GM11168 (cell line): Measurements from ENCODE around the gene HPGD.

Experiments used
- in situ Hi-C: fragments of 300-500 bp; cut with MboI; formaldehyde crosslinking; loops from one replicate; pipeline ENCODE4 v1.12.0; 2022; ENCODE audit warnings: low sequenced_read_pairs; ENCODE audit not compliant: unreplicated experiment

Gene HPGD

DNA sequence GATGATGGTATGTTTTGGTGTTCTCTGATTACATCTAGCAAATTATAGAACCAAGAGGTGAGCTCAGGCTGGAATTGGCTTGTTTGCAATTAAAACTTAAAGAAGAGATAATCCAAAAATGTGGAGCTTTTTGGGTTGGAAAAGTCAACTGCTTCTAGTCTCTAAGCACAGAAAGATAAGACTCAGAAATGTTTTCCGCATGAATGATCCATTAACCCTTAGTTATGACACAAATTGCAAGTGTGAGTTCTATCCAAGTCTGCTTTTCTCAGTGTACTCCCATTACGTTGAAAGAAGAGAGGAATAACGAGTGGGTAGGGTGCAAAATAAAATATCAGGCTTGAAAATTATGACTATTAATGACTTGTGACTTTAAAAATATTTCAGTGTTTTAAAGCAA lies 38.5 kb downstream of the HPGD start:
- in situ Hi-C loops = no loop called here

DNA sequence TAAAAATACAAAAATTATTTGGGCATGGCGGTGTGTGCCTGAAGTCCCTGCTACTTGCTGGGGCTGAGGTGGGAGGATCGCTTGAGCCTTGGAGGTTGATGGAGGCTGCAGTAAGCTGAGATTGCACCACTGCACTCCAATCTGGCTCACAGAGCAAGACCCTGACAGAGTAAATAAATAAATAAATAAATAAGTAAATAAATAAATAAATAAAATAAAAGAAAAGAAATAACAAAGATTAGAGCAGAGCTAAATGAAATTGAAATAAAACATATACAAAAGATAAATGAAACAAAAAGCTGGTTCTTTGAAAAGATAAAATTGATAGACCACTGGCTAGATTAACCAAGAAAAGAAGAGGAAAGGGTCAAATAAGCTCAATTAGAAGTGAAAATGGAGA lies 43.1 kb downstream of the HPGD start:
- in situ Hi-C loops = no loop called here

DNA sequence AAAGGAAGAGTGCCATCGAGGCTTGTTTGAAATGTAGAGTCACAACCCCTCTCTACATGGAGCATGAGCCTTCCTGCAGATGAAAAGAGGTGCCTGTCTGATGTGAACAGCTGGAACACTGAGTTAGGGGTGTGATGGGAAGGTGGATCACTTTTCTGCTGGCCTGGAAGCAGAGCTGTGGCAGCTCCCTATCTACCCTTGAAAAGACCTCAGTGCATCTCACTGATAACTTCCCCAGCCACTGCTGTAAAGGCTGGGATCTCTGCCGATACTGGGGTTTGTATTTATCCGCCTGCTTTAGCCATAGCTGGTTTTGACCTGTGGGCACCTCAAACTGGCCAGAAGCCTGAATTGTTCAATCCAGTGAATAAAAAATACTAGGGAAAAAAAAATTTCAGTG lies 46.8 kb downstream of the HPGD start:
- in situ Hi-C loops = no loop called here

GRCh38 chr4:174474457-174475075 lies 47.7 kb downstream of the HPGD start:
- in situ Hi-C loops = no loop called here

- in situ Hi-C loops = no loop called here
Observed at GRCh38 chr4:174467107-174467506, 55.2 kb downstream of the HPGD start.

- in situ Hi-C loops = no loop called here
Observed at GRCh38 chr4:174464949-174465348, 57.3 kb downstream of the HPGD start.

DNA sequence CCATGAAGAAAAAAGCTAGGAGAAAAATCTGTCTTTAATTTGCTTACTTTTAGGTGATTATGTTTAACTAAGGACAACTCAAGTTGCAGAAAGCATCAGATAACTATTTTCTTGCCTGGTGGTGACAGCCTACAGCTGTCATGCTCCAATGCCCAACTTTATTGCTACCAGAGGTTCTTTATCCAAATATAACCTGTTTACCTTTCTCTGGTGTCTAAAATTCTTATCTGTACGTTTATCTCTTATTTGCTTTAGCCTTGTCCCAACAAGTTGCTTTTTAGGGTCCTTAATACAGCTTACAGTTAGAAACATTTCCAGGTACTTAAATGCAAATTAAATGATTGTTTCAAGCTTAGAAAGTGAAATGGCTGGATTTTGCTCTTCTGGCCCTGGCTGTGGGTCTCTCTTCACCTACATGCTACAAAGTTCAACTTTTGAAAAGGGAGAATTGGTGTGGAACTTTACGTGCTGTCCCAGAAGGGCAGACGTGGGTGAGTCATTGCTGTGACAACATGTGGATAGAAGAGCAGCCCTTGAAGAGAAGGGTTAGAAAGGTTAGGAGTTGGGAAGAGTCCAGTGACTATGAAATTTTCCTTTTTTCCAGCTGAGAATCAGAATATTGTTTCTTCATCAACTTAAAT lies 60.7 kb downstream of the HPGD start:
- in situ Hi-C loops = no loop called here

DNA sequence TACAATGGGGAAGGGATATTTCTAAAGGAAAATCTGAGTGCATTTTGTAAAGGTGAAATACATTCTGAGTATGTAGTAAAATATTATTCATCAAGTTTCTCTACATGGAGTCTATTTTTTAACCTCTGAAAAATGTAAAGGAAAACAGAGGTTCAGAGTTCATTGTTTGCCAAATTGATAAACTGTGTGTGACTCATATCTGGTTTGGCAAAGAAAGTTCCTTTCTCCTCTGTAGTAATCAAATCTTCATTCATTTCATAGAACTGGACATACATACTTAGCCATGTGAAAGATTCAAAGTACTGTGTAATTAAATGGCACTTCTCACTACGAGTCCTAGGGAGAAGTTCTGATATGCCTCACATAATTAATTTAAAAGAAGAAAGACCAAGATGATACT lies 61.6 kb downstream of the HPGD start:
- in situ Hi-C loops = no loop called here

DNA sequence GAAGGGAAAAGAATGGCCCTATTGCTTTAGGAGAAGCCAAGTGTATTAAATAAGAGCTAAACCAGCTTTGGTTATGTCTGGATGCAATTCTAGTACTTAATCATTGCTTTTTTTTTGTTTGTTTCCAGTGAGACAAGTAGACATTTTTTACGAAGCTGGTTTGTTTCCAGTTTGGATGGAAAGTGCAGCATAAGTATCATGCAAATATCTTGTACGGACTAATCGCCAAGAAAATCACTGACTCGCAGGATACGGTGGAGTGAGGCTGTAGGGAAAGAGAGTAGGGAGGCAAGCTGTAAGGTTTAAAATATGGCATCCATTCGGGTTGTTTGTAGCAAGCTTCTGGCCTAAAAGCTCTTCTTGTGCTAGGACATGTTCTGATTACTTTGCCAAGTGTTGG lies 64.8 kb downstream of the HPGD start:
- in situ Hi-C loops = no loop called here

DNA sequence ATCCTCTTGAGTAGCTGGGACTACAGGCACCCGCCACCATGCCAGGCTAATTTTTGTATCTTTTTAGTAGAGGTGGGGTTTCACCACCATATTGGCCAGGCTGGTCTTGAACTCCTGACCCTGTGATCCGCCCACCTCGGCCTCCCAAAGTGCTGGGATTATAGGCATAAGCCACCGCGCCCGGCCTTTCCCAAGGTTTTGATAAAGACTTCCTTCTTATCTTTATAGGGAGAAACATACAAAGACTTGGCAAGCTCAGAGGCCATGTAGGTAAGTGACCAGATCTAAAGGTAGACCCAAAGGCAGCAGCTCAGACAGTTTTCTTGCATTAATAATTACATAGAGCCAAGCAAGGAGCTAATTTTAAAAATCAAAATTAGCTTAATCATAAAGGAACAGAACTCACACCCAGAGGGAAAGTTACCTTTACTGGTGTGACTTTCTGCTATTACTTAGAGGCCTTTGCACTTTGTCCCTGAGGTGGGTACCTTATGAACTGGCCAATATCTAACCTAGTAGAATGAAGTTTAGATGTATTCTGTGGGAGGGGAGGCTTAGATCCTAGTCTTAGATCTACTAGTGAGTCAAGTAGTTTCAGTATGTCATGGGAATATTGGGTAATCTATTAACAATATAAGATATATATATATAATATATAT lies 67.3 kb downstream of the HPGD start:
- in situ Hi-C loops = no loop called here

DNA sequence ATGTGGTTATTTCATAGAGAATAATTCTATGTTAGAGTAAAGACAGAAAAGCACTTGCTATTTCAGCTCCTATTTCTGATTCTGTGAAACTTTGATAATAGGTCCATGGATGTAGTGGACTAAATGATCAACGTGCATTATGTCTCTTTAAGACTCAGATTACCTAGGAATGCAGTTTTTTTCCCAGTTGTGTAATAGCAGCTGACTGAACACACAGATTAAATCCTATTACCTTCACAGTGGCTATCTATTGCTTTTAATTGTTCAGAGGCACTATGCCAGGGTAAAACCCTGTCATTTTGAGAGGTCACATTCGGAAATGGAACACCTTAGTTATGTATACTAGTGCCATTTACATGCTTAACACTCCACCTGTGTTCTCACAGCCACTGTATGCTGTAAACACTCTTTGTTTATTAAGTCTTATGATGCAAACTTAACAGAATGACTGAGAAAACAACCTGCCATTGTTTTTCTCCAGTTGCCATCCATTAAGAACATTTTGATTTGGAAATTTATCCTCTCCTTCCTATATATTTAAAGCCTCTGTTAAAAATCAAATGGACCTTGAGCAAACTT lies 70.5 kb downstream of the HPGD start:
- in situ Hi-C loops = no loop called here

- in situ Hi-C loops = no loop called here
Observed at GRCh38 chr4:174450786-174451125, 71.5 kb downstream of the HPGD start.

DNA sequence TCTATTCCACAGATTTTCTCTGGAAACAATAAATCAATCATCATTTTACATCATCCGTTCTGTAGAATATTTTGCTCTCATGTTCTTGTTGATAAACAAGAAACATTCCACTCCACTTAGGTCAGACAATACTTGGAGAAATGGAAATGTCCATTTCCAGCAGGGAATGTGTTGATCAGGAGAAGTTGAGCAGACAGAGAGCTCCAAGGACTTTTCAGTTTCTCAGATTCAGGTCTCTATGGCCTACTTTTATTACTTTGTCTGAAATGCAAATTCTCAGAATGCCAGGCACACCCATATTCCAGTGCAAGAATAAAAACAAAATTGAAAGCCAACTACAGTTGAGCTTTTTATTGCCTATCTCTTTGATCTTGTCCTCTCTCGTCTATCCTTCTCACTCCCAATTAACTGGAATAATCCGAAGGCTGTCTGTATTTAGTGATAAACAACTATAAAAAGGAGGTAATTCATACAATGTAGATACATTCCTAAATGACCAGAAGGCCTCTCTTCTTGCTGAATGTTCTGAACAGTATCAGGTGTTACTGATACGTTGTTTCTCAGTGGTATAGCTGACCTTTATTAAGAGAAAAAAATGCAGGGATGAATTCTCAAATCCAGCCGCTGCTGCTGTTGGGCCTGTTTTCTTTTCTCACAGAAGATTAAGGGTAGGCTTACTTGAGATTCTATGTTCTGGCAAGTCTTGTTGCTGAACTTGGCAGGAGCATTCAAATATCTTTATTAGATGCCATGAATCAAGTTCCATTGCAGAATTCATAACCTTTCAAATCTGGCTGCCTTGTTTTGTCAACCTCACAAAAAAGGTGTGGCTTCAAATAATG lies 72.1 kb downstream of the HPGD start:
- in situ Hi-C loops = no loop called here

DNA sequence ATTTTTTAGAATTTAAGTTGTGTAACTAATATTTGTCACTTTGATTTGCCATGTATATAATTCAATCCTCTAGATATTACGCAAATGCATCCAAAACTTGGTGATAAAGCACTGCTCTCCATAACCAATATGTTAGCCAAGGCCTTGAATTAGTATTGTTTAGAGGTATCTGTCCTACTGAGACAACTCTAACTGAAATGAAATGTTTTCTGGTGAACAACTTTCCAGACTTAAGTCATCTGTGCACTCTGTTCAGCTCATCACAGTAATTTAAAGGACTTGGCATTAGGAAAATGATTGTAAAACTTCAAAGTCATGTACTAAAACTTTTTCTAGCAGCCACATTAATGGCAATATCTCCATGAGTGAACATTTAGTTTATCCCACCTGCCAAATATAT lies 73.1 kb downstream of the HPGD start:
- in situ Hi-C loops = no loop called here

DNA sequence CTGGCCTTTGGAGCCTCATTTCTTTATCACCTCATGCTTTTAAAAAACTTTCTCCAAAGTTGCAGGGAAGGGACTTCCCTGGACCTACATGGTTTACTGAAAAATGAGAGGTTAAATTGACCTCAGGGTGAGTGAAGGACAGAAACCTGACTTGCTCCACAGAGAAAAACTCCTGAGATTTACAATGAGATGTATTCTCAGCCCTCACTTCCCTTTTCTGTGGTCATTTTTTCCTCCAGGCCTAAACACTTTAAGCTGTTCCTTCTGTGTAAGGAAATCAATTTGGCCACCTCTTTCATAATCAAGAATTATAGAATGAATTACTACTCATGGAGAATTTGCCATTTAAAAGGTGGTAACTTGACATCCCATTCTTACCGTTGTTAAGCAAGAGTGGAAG lies 77.9 kb downstream of the HPGD start:
- in situ Hi-C loops = no loop called here
